Measurements from ENCODE around the gene CSTPP1. TPM values are rescaled to one million over a fixed set of nuclear protein-coding genes. Genes with fewer than 3 reads are reported as not detected.

The CSTPP1 gene
- total RNA-seq, 6 experiments from 2014 or later: 19.4 to 29.2 (median 27.1) TPM

GRCh38 chr11:47184711-47185304, 248.2 kb downstream of the CSTPP1 start:
- TF ChIP-seq, protein P1, sequence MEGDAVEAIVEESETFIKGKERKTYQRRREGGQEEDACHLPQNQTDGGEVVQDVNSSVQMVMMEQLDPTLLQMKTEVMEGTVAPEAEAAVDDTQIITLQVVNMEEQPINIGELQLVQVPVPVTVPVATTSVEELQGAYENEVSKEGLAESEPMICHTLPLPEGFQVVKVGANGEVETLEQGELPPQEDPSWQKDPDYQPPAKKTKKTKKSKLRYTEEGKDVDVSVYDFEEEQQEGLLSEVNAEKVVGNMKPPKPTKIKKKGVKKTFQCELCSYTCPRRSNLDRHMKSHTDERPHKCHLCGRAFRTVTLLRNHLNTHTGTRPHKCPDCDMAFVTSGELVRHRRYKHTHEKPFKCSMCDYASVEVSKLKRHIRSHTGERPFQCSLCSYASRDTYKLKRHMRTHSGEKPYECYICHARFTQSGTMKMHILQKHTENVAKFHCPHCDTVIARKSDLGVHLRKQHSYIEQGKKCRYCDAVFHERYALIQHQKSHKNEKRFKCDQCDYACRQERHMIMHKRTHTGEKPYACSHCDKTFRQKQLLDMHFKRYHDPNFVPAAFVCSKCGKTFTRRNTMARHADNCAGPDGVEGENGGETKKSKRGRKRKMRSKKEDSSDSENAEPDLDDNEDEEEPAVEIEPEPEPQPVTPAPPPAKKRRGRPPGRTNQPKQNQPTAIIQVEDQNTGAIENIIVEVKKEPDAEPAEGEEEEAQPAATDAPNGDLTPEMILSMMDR (IDR thresholded peaks at IDR 0.05): no peak
- DNase-seq: no peak
- Mint-ChIP-seq H3K36me3 (ENCODE audit: low read depth) (no peaks in the 10 kb centered on the region), H3K9me3 (no peaks in the 10 kb centered on the region), H3K4me1 (ENCODE audit: low read depth) (peaks cover 27% of the 10 kb centered on the region), H3K27me3 (ENCODE audit: insufficient read depth) (peaks cover 4% of the 10 kb centered on the region; the same call in 1 of the 2 replicates), H3K27ac (peak overlapping the region; percentile 63), H3K4me3 (peak overlapping the region; percentile 84)

DNA sequence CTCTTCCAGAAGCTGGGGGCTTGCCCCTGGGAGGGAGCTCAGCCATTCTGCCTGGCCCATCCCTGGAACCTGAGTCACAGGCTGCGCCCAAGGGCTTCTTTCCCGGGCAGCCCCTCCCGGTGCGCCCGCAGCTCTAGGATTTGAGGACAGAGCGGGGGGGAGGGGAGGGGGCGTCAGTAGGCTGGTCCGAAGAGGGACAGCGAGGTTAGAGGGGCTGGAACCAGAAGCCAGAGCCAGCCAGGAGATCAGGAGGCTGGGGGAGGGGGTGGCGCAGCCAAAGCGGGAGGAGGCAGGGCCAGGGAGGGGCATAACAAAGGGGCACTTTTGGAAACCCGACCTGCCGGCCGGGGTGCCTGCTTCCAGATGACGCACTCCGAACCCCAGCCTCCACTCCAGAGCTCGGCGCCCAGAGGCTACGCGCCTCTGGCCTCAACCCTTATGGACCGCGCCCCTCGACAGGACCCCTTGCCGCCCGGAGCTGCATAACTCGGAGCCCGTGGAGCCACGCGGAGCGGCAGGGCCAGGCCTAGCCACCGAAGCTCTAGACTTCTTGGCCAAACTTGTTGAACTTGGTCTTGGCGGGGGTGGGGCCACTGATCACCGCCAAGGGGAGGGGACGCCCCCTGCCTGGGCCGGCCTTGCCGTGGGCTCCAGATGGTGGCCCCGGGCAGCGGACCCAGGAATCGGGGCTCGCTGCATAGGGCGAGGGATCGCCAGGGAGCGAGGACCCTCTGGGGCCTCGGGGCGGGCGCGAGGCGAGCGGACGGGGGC, 248.9 kb downstream of the CSTPP1 start:
- H3K4me3 Mint-ChIP-seq: peak overlapping the region; percentile 84
- H3K27ac Mint-ChIP-seq: peak overlapping the region; percentile 71
- H3K36me3 Mint-ChIP-seq (ENCODE audit: low read depth): no peaks in the 10 kb centered on the region
- peak; percentile 22 for DNase-seq
- peaks cover 27% of the 10 kb centered on the region for H3K4me1 Mint-ChIP-seq (ENCODE audit: low read depth)
- no peaks in the 10 kb centered on the region for H3K9me3 Mint-ChIP-seq
- TF ChIP-seq, protein P1 (IDR thresholded peaks at IDR 0.05): no peak; the same call in 1 of the 2 replicates
- H3K27me3 Mint-ChIP-seq (ENCODE audit: insufficient read depth): peaks cover 4% of the 10 kb centered on the region; the same call in 1 of the 2 replicates

DNA sequence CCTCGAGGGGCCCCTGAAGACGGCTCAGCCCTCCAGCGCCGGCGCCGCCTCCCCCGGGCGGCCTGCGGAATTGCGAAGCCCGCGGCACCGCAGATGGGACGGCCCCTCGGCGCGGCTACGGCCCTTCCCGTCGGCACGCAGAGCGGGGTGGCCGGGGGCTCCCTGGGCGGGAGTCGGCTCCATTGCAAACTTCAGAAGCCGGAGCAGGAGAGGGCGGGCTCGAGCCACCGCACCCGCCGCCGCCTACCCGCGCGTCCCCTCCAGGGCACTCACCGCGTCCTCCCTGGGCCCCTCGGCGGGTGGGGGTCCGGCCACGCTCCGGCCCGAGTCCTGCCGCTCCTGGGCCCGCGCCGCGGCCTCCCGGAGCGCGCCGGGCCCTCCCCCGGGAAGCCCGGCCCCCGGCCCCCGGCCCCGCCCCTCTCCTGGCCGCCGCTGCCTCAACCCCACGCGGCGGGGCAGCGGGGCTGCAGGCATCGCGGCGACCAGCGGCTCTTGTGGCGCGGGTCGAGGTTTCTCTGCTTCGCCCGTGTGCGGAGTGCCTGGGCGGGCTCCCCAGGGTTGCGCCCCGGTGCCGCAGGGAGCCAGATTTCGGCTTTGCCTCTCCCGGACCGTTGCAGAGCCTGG, 249.6 kb downstream of the CSTPP1 start, which contains the start of gene PACSIN3:
Gene PACSIN3, minus strand, starts transcription at position 359 of the 624 bp plus-strand sequence. CDS start 3,707 bp downstream, outside the sequence.
- no peak for DNase-seq
- TF ChIP-seq, protein P1 (IDR thresholded peaks at IDR 0.05): peak; percentile 19; the same call in 1 of the 2 replicates
- H3K4me1 Mint-ChIP-seq (ENCODE audit: low read depth): peaks cover 29% of the 10 kb centered on the region
- H3K36me3 Mint-ChIP-seq (ENCODE audit: low read depth): no peaks in the 10 kb centered on the region
- peak within 1 kb of the TSS; percentile 84 for H3K4me3 Mint-ChIP-seq
- no peaks in the 10 kb centered on the region for H3K9me3 Mint-ChIP-seq
- H3K27ac Mint-ChIP-seq: peak within 1 kb of the TSS; percentile 71
- H3K27me3 Mint-ChIP-seq (ENCODE audit: insufficient read depth): peaks cover 4% of the 10 kb centered on the region; the same call in 1 of the 2 replicates

DNA sequence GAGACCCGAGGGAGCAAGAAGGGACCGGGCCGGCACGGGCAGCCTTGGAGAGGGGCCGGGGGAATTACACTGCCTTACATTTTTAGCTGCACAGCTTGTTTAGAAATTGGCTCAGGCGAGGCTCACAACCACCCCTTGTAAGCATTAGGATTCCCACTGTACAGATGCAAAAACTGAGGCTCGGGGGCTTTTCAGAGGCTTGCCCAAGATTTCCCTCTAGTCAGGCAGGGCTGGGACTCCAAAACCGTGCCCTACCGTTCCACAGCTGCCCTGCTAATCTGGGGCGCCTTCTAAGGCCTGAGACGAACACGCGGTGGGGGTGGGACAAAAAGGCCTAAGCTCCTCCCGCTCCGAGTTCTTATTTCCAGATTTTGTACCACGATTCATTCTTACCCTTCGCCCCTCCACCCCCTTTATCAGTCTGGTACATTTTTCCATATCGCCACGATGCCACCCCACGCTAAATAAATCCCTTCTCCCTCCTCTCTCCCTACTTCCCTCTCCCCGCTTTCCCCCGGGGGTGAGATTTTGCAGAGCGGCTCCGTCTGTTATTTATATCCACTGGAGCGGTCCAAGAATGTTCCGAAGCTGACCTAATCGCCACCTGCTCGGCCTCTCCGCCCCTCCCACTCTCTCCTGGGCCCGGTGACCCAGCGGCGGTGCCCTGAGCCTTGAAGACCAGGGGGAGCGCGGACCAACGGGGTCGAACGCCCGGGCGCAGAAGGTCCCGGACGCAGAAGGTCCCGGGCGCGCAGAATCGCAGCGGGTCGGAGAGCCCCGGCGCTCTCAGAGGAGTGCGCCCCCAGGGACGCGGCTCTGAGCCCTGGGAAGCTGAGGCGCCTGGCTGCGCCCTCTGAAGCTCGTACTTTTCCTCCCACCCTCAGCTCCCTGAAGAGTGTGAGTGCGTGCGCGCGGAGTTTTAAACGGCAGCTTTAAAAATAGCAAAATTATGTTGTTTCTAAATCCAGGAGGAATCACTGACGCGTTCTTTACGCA, 250.4 kb downstream of the CSTPP1 start:
- Mint-ChIP-seq H3K36me3 (ENCODE audit: low read depth) (no peaks in the 10 kb centered on the region), H3K27me3 (ENCODE audit: insufficient read depth) (peaks cover 4% of the 10 kb centered on the region; the same call in 1 of the 2 replicates), H3K9me3 (no peaks in the 10 kb centered on the region), H3K27ac (peak overlapping the region; percentile 40), H3K4me1 (ENCODE audit: low read depth) (peaks cover 37% of the 10 kb centered on the region), H3K4me3 (peak overlapping the region; percentile 79)
- no peak for DNase-seq
- TF ChIP-seq, protein P1 (IDR thresholded peaks at IDR 0.05): peak; percentile 24; the same call in 1 of the 2 replicates
